HepG2 (cell line): ENCODE data around the gene DAPL1. TPM values are rescaled to one million over a fixed set of nuclear protein-coding genes. Genes with fewer than 3 reads are reported as not detected.
A peak's percentile ranks its signal among the peaks of the same experiment; 100 is the strongest.
"Not testable (repeated sequence)": the region's sequence is repeated elsewhere in the genome, so short reads cannot be mapped to it uniquely, and the experiment has no call there.

Experiments used
- ATAC-seq: fragments of 200-7000 bp; cut with Tn5 transposase; 3 replicates; pipeline ENCODE4 v1.9.1; 2020; ENCODE audit warnings: mild to moderate bottlenecking, moderate library complexity
- BruUV-seq: library from RNA; stranded (reverse); fragments of 400-500 nt; replicated peaks from 2 replicates; lab custom pipeline; 2021; lab: Mats Ljungman, UMichigan
- CTCF ChIA-PET: fragments of 300-600 bp; formaldehyde crosslinking; extraction: SDS; loops from one replicate; lab custom pipeline; 2021; ENCODE audit warnings: low total read pairs, inconsistent platforms, low intra/inter-chr PET ratio; lab: Yijun Ruan, JAX
- POLR2A ChIA-PET: fragments of 350-600 bp; sonication (Branson Sonifier 250); formaldehyde crosslinking; loops from one replicate; lab custom pipeline; 2020; ENCODE audit warnings: antibody characterized with exemption, inconsistent platforms; lab: Yijun Ruan, JAX
- DNase-seq: peaks from one replicate; pipeline ENCODE4 v3.0.0-alpha.2; 2015; ENCODE audit warnings: low spot score
- FAIRE-seq: peaks from 3 replicates; lab custom pipeline; 2011; peaks lifted over from hg19 to GRCh38; lab: Jason Lieb, UNC
- H2AFZ ChIP-seq: one replicate; pipeline ENCODE4 v1.6.1; 2011; ENCODE audit warnings: low read length, inconsistent platforms
- H3K27ac ChIP-seq: fragments of 300-600 bp; 3 replicates; pipeline ENCODE4 v1.8.0; 2011; ENCODE audit warnings: mixed run types, mild to moderate bottlenecking, mixed read lengths, low read length, inconsistent platforms; ENCODE audit not compliant: insufficient read depth; ENCODE audit errors: extremely low read length
- H3K27me3 ChIP-seq, 2 experiments: fragments of 200-600 bp in 1 of 2; 2 replicates in 1 of 2; 3 replicates in 1 of 2; pipeline versions ENCODE4 v1.6.0 to v1.8.0; 2011; ENCODE audit warnings: low read length in 2 of 2, mild to moderate bottlenecking in 2 of 2, moderate library complexity in 2 of 2, inconsistent platforms in 1 of 2; ENCODE audit not compliant: insufficient read depth in 2 of 2, control insufficient read depth in 1 of 2
- H3K36me3 ChIP-seq, 2 experiments: fragments of 200-600 bp in 1 of 2; replicated peaks in 1 of 2; 2 replicates in 1 of 2; 3 replicates in 1 of 2; pipeline versions ENCODE4 v1.5.1 to v1.8.0; 2011; ENCODE audit warnings: low read length in 2 of 2, inconsistent platforms in 1 of 2; ENCODE audit not compliant: insufficient read depth in 2 of 2, control insufficient read depth in 1 of 2
- H3K4me1 ChIP-seq: 2 replicates; pipeline ENCODE4 v1.5.1; 2012; ENCODE audit warnings: low read length, inconsistent platforms; ENCODE audit not compliant: insufficient read depth
- H3K4me2 ChIP-seq: 2 replicates; pipeline ENCODE4 v1.6.0; 2011; ENCODE audit warnings: low read depth, low read length, inconsistent platforms
- H3K4me3 ChIP-seq, 3 experiments: fragments of 200-600 bp in 1 of 3; sonication (generic), shearing (Covaris generic) in 1 of 3; replicated peaks in 1 of 3; 2 replicates each; pipeline ENCODE4 v1.5.1; 2011 to 2016; ENCODE audit warnings: low read length in 3 of 3, inconsistent platforms in 2 of 3, low read depth in 2 of 3, mild to moderate bottlenecking in 2 of 3, control low read depth in 1 of 3, mixed read lengths in 1 of 3; ENCODE audit not compliant: insufficient read depth in 1 of 3
- H3K79me2 ChIP-seq: one replicate; pipeline ENCODE4 v1.6.1; 2011; ENCODE audit warnings: low read length, inconsistent platforms; ENCODE audit not compliant: insufficient read depth
- H3K9ac ChIP-seq: 2 replicates; pipeline ENCODE4 v1.6.0; 2011; ENCODE audit warnings: mild to moderate bottlenecking, low read depth, low read length, inconsistent platforms; ENCODE audit not compliant: insufficient read depth
- H3K9me3 ChIP-seq: 2 replicates; pipeline ENCODE4 v1.5.1; 2012; ENCODE audit warnings: mild to moderate bottlenecking, low read length
- H4K20me1 ChIP-seq: 2 replicates; pipeline ENCODE4 v1.6.0; 2011; ENCODE audit warnings: inconsistent platforms, mild to moderate bottlenecking, low read length, moderate library complexity; ENCODE audit not compliant: insufficient read depth
- HNF4A ChIP-seq: sonication (generic); formaldehyde crosslinking; IDR thresholded peaks from 2 replicates; pipeline ENCODE4 v1.4.0; 2020; ENCODE audit warnings: missing genetic modification reagents
- STAG1 ChIP-seq: sonication (generic); formaldehyde crosslinking; IDR thresholded peaks from 2 replicates; pipeline ENCODE4 v1.4.0; 2020; ENCODE audit warnings: missing genetic modification reagents
- ZNF263 ChIP-seq: sonication (generic); formaldehyde crosslinking; IDR thresholded peaks from 2 replicates; pipeline ENCODE4 v1.4.0; 2020; ENCODE audit warnings: missing genetic modification reagents
- ZNF644 ChIP-seq: IDR thresholded peaks from 2 replicates; pipeline ENCODE4 v1.6.1; 2016; ENCODE audit warnings: low read depth
- ZNF652 ChIP-seq: IDR thresholded peaks from 2 replicates; pipeline ENCODE4 v1.6.1; 2016; ENCODE audit warnings: low read depth, borderline replicate concordance
- WGBS: methylation state at CpG from one replicate; pipeline ENCODE4 v1.1.6; 2017; ENCODE audit warnings: low lambda C conversion rate; 5-methylcytosine and 5-hydroxymethylcytosine counted together
- in situ Hi-C: cut with HindIII; loops from 2 replicates; pipeline ENCODE4 v1.10.0; 2017; ENCODE audit warnings: low pct_unique_long_range_greater_than_20kb; ENCODE audit not compliant: extremely low pct_ligation_motif_present
- intact Hi-C: fragments of 100-400 bp; cut with micrococcal nuclease; formaldehyde crosslinking; loops from one replicate; pipeline ENCODE4 v1.10.0; 2022; ENCODE audit not compliant: unreplicated experiment
- polyA plus RNA-seq, 8 experiments: library from polyadenylated mRNA; depleted of rRNA in 3 of 8; stranded (reverse) in 7 of 8; unstranded in 1 of 8; fragments of >200 nt; fragmentation: Illumina TruSeq in 4 of 8; extraction: Trizol in 4 of 8; gene quantifications; 2 replicates each; pipeline versions ENCODE4 v1.2.1 to v1.2.3, GENCODE V29; 2011 to 2016; ENCODE audit warnings: low read depth in 4 of 8, missing spikeins in 1 of 8, mixed read lengths in 1 of 8; ENCODE audit not compliant: insufficient read depth in 1 of 8
- total RNA-seq, 5 experiments: library from RNA; depleted of rRNA; stranded (reverse); fragments of >200 nt; fragmentation: Illumina TruSeq; extraction: Trizol; gene quantifications; 2 replicates each; pipeline ENCODE4 v1.2.3, GENCODE V29; 2016; ENCODE audit warnings: low read depth in 1 of 5
- TF ChIP-seq, protein P1 (sequence below), 2 experiments: sonication (generic) in 1 of 2; formaldehyde crosslinking in 1 of 2; IDR thresholded peaks; 2 replicates each; pipeline versions ENCODE4 v1.4.0 to v1.6.1; 2018 to 2020; ENCODE audit warnings: missing genetic modification reagents in 2 of 2, borderline replicate concordance in 1 of 2, low read depth in 1 of 2, mild to moderate bottlenecking in 1 of 2, missing biosample characterization in 1 of 2
- TF ChIP-seq, protein P2 (sequence below): sonication (generic); formaldehyde crosslinking; IDR thresholded peaks from 2 replicates; pipeline ENCODE4 v1.5.0; 2020; ENCODE audit warnings: mild to moderate bottlenecking, missing genetic modification reagents, moderate library complexity

The DAPL1 gene
- total and polyA plus RNA-seq, 2 of the 13 experiments (the other 11 are each of a cell fraction or from before 2014, with no cell fraction given): not detected

DNA sequence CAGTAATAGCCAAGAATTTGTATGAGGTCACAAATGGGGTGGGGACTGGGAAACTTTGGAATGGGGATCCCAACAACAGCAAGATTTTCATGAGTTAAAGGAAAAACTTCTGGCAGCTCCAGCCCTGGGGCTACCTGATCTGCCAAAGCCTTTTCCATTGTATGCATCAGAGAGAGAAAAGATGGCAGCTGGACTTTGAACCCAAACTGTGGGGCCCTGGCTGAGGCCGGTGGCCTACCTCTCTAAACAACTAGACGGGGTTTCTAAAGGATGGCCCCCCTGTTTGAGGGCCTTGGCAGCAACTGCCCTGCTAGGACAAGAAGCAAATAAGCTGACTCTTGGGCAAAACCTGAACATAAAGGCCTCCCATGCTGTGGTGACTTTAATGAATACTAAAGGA, 52.4 kb downstream of the DAPL1 start:
- H4K20me1 ChIP-seq: not testable (repeated sequence)
- TF ChIP-seq ZNF644 (CRISPR knock-in tag) (peak; percentile 77; the same call in 1 of the 2 replicates), HNF4A (CRISPR knock-in tag) (peak; percentile 68)
- TF ChIP-seq, all 625 proteins: peak for 2; not testable (repeated sequence) for 623
- CTCF ChIA-PET, intact Hi-C loops, H3K9ac ChIP-seq, H3K79me2 ChIP-seq, in situ Hi-C loops, DNase-seq, H3K9me3 ChIP-seq, ATAC-seq, H3K27me3 ChIP-seq, BruUV-seq, H2AFZ ChIP-seq, H3K4me3 ChIP-seq, H3K27ac ChIP-seq, POLR2A ChIA-PET, H3K36me3 ChIP-seq, FAIRE-seq: not testable (repeated sequence)
- peak overlapping the region; percentile 29; the same call in 1 of the 2 replicates for H3K4me2 ChIP-seq
- 0% methylated on average over 2 of the region's 2 CpGs for WGBS
- peaks cover 19% of the 10 kb centered on the region for H3K4me1 ChIP-seq

- FAIRE-seq, POLR2A ChIA-PET, H3K36me3 ChIP-seq, H3K27me3 ChIP-seq, H2AFZ ChIP-seq, H3K4me2 ChIP-seq, H4K20me1 ChIP-seq, CTCF ChIA-PET, H3K27ac ChIP-seq, H3K79me2 ChIP-seq, H3K4me3 ChIP-seq, in situ Hi-C loops, ATAC-seq, BruUV-seq, DNase-seq, H3K9me3 ChIP-seq, intact Hi-C loops, H3K9ac ChIP-seq: not testable (repeated sequence)
- 40% methylated on average over 19 of the region's 22 CpGs for WGBS
- TF ChIP-seq, protein P1, sequence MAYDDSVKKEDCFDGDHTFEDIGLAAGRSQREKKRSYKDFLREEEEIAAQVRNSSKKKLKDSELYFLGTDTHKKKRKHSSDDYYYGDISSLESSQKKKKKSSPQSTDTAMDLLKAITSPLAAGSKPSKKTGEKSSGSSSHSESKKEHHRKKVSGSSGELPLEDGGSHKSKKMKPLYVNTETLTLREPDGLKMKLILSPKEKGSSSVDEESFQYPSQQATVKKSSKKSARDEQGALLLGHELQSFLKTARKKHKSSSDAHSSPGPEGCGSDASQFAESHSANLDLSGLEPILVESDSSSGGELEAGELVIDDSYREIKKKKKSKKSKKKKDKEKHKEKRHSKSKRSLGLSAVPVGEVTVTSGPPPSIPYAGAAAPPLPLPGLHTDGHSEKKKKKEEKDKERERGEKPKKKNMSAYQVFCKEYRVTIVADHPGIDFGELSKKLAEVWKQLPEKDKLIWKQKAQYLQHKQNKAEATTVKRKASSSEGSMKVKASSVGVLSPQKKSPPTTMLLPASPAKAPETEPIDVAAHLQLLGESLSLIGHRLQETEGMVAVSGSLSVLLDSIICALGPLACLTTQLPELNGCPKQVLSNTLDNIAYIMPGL (CRISPR knock-in tag; IDR thresholded peaks at IDR 0.05; ENCODE audit: borderline replicate concordance in 1 of 2, low read depth in 1 of 2): 0 out of 4 replicates have a peak, but pooled peaks of 1 of the 2 experiments have one; percentile 21
- TF ChIP-seq, protein P2, sequence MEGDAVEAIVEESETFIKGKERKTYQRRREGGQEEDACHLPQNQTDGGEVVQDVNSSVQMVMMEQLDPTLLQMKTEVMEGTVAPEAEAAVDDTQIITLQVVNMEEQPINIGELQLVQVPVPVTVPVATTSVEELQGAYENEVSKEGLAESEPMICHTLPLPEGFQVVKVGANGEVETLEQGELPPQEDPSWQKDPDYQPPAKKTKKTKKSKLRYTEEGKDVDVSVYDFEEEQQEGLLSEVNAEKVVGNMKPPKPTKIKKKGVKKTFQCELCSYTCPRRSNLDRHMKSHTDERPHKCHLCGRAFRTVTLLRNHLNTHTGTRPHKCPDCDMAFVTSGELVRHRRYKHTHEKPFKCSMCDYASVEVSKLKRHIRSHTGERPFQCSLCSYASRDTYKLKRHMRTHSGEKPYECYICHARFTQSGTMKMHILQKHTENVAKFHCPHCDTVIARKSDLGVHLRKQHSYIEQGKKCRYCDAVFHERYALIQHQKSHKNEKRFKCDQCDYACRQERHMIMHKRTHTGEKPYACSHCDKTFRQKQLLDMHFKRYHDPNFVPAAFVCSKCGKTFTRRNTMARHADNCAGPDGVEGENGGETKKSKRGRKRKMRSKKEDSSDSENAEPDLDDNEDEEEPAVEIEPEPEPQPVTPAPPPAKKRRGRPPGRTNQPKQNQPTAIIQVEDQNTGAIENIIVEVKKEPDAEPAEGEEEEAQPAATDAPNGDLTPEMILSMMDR (CRISPR knock-in tag): peak; percentile 40; the same call in 1 of the 2 replicates
- TF ChIP-seq ZNF652: peak; percentile 68; the same call in 1 of the 2 replicates
- TF ChIP-seq STAG1 (CRISPR knock-in tag): peak; percentile 65
- TF ChIP-seq ZNF263 (CRISPR knock-in tag): peak; percentile 66
- peaks cover 19% of the 10 kb centered on the region for H3K4me1 ChIP-seq
Observed at GRCh38 chr2:158848031-158848970, 53.2 kb downstream of the DAPL1 start.
